GM21717 (cell line): Measurements from ENCODE around the gene PPP1R16B.

Experiments
- ATAC-seq: cut with Tn5 transposase; IDR thresholded peaks from one replicate; pipeline ENCODE4 v1.9.1; 2021; ENCODE audit warnings: mild to moderate bottlenecking, moderate library complexity; ENCODE audit not compliant: unreplicated experiment

PPP1R16B gene

GRCh38 chr20:38961530-38962043 lies 156.1 kb downstream of the PPP1R16B start:
- ATAC-seq, result no peak

DNA sequence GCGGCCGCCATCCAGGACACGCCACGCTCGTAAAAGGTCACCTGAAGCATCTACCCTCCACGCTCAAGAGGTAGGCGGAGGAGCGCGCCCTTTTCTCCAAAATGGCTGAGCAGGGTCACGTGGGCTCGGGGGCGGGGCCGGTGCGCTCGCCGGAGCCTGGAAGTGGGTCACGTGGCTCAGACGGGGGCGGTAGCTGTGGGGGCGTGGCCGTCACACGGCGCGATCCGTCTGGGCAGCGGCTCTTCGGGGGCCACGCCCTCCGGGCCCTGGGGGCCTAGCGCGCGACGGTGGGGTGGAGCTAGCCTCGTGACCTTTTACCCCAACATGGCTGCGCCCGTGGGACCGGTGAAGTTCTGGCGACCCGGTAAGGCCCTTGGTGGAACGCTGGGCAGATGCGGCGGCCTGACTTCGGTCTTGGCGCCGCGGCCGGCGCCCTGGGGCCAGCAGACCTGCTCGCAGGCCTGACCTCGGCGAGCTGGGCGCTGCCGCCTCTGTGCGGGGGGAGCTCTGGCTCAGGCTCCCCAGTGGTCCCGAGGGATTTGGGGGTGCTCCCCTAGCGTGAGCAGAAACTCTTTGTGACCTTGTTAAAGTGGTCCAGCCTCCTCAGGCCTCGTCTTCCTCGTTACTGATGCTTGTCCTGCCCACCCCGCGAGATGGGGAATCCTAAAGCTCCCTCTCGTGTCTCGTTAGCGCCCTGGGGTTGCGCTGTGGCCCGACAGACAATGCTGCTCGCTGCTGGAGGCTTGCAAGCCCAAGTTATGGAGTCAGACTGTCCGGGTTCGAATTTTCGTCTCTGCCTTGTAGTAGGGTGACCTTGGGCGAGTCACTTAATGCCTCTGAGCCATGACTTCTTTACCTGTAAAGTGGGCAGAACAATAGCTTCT lies 156.8 kb downstream of the PPP1R16B start, which contains the start of gene DHX35:
DHX35 (plus strand) TSS at position 301 of the 884 bp plus-strand sequence; CDS start at position 325, 24 bp downstream.
- peak; percentile 93 for ATAC-seq

DNA sequence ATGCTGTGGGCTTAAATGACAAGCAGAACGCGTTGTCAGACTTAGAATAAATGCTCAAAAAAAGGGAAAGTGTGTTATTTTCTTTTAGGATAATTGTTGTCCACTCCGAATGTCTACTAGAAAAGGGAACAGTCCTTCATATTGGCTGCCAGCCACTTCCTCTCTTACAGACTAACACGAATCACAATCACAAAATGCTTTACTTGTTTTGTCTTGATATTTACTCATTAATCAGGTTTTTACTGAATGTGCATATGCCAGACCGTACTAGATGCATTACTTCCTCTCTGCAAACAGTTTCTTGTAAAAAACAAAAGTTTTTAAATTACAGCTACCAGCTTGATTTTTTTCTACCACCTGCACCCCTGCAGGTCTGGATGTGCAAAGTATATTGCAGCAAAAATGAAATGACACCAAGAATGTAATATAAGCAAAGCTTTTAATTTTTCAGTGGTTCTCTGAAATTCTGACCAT lies 157.5 kb downstream of the PPP1R16B start:
- no peak for ATAC-seq

DNA sequence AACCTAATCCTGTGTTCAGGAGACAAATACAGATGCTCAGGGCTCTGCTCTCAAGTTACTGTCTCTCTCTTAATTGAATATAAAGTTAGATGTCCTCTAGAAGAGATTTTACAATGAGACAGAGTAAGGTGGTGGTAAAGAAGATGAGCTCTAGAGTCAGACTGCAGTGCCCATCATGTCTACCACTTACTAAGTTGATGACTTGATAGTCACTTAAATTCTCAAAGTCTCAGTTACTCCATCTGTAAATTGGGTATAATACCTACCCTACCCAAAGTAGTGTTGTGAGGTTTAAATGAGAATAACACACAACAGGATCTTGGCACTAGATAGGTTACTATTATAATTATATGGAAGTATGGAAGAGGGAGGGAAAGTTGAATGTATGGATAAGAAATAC lies 158.2 kb downstream of the PPP1R16B start:
- no peak for ATAC-seq

DNA sequence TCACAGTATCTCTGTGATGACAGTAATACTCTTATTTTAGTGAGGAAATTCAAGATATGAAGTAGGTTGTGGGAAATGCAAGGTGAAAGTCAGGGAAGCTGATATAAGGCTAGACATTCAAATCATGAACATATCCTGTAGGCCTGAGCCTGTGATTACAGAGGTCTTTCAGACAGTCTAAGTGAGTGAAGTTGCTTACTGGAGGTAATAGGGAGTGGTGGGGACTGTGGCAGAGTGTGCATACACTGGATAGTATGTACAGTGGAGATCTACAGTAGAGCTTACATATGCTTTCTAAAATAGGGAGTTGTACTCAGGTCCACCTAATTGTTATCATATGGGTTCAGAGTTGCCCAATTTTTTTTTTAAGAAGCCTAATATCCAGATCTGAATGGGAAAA lies 159.8 kb downstream of the PPP1R16B start:
- no peak for ATAC-seq

DNA sequence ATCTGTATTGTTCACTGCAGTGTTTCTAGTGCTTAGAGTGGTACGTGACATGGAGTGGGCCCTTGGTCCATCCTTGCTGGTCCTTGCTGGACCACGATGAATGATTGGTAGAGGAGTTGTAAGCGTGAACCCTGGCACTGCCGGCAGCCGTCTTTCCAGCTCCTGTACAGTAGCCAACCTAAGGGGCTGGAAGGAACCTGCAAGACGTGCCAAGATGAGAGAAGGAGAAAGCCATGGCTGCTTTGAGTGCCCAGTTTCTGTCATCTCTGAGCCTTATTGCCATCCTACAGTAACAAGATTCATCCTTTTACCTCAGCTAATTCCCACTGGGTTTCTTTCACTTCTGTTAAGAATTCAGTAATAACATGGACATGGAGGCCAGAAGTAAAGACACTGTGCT lies 162.6 kb downstream of the PPP1R16B start:
- no peak for ATAC-seq

GRCh38 chr20:38969708-38970107 lies 164.2 kb downstream of the PPP1R16B start:
- ATAC-seq, result no peak

DNA sequence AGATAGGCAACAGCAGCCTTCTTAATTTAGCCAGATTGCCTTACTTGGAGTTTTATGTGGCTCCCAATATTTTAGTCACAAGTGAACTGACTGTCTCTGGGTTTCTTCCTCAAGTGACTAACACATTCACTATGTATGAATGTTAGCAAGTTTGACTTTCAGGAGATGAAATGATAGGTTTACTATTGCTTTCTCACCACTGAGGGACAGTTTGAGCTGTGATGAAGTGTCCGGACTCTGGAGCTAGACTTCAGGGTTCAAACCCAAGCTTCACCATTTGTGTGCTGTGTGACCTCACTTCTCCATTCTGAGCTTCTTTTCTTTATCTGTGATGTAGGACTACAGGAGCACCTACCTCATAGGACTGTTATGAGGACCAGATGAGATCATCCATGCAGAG lies 164.8 kb downstream of the PPP1R16B start:
- ATAC-seq, result no peak
